Subcutaneous adipose tissue (tissue), 4 donors: ENCODE data around the gene AKAP17A. TPM values are rescaled to one million over a fixed set of nuclear protein-coding genes. Genes with fewer than 3 reads are reported as not detected.

Source experiments
- CTCF ChIP-seq: fragments of 450-650 bp; IDR thresholded peaks from one replicate; pipeline ENCODE4 v1.5.1; 2016; ENCODE audit warnings: low read depth, mild to moderate bottlenecking, control low read depth, antibody characterized with exemption, moderate library complexity
- total RNA-seq, 4 donors: library from RNA; depleted of rRNA; stranded (reverse); fragments of >200 nt; gene quantifications; one replicate each; pipeline ENCODE4 v1.1.0, GENCODE V29; 2016

The AKAP17A gene
- total RNA-seq, 4 donors from 2014 or later: 16.1 to 49.4 (median 30.6) TPM

- no peak for TF ChIP-seq CTCF
Measured at GRCh38 chrX:1555370-1555769, 36.0 kb upstream of the AKAP17A start.

- no peak for TF ChIP-seq CTCF
Measured at GRCh38 chrX:1558761-1559468, 32.5 kb upstream of the AKAP17A start.

- no peak for TF ChIP-seq CTCF
Measured at GRCh38 chrX:1561164-1561563, 30.2 kb upstream of the AKAP17A start.

GRCh38 chrX:1564750-1565683, 26.4 kb upstream of the AKAP17A start:
- TF ChIP-seq CTCF: no peak

GRCh38 chrX:1576201-1576992, 15.0 kb upstream of the AKAP17A start:
- TF ChIP-seq CTCF: no peak

- no peak for TF ChIP-seq CTCF
Measured at GRCh38 chrX:1577845-1578244, 13.6 kb upstream of the AKAP17A start.
